Islet of Langerhans (tissue), 1 donor: Measurements from ENCODE around the gene PSMD8.
"Not testable (repeated sequence)": the region's sequence is repeated elsewhere in the genome, so short reads cannot be mapped to it uniquely, and the experiment has no call there.

Source experiments
- FAIRE-seq: peaks from one replicate; lab custom pipeline; 2011; peaks lifted over from hg19 to GRCh38; lab: Jason Lieb, UNC

Gene PSMD8

GRCh38 chr19:38411041-38411712 is 36.8 kb downstream of the PSMD8 start:
- FAIRE-seq = no peak

- not testable (repeated sequence) for FAIRE-seq
These were observed 37.5 kb downstream of the PSMD8 start for GRCh38 chr19:38411898-38412297.

DNA sequence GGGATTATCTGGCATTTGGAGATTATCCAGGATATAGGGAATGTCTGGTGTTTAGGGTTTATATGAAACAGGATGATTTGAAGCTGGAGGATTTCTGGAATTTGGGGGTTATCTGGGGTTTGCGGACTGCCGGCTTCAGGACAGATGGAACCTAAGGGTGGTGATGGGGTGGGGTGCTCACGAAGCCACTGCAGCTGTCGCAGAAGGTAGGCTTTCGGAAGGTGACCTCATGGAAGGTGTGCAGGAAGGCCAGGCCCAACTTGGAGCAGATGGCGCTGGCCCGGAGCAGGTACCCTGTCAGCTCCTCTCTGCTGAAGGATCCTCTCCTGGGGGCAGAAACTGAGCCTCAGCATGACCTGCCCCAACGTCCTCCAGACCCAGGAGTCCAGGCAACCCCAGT is 38.1 kb downstream of the PSMD8 start:
- FAIRE-seq = no peak

GRCh38 chr19:38412961-38413360 is 38.6 kb downstream of the PSMD8 start:
- no peak for FAIRE-seq

DNA sequence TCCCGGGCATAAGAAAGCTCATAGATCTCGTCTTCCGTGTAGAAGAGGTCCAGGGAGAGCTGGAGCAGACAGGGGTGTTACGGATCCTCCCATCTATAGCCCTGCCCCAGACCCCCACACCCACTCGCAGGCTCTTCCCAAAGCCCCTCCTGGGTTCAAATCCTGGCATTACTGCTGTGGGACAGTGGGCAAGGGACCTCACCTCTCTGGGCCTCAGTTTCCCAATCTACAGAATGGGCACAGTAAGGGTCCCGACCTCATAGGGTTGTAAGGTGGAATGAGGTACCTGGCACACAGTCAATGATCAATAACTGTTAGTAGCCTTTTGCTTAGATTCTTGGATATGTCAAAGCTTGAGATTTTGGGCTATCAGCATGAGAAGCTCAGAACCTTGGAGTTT is 39.0 kb downstream of the PSMD8 start:
- FAIRE-seq = no peak

- FAIRE-seq = no peak
These were observed 42.8 kb downstream of the PSMD8 start for GRCh38 chr19:38417146-38417543.

DNA sequence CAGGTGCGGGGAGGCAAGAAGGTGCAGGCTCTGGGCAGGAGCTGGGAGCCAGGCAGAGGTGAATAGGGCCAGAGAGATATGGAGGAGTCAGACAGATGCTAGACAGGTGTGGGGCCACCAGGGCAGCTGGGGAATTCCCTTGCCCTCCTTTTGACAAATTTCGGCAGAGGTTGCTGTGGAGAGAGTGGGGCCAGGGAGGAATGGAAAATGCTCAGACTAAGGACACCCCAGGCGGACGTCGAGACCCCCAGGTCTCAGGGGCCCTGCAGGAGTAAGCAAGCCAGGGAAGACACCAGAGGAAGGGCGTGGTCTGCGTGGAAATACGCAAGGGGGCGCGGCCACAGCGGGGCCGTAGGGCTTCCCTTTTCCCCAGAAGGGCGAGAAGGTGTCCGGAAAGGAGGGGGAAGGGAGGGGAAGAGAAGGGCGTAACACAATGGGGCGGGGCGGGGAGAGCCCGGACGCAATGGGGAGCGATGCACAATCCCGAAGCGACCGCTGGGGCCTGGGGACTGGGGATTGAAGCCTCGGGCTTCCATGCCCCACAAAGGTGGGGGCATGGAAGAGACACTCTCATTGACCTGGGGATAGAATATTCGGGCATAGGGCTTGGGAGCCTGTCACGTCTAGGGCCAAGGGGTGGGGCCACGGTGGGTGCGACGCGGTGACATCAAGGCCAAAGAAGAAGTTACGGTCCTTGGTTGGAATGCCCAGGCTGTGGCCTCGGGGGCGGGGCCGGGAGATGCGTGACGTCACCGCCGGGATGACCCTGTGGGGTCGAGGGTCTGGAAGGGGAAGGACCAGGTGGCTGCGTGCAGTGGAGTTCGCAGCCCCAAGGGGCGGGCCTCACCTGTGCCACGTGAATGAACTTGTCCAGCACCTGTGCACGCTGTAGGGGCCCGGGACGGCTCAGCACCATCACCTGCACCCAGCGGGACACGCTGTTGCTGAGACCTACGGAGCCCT is 43.5 kb downstream of the PSMD8 start:
- no peak for FAIRE-seq

DNA sequence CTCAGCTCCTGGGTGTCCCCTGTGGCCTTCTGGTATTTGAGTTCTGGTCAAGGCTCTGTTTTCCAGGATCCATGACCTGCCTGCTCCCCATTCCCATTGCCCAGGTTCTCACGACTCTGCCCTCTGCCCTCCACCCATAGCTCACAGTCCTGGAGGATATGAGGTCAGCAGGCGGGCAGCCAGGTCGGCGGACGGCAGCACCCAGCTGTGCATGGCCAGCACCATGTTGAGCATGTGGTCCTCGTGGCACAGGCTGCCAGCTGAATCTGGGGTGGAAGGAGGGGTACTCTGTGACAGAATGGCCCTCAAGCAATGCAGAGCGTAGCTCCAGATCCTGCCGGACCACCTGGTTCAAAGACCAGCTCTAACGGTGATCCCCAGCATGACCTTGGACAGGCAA is 46.6 kb downstream of the PSMD8 start:
- no peak for FAIRE-seq

DNA sequence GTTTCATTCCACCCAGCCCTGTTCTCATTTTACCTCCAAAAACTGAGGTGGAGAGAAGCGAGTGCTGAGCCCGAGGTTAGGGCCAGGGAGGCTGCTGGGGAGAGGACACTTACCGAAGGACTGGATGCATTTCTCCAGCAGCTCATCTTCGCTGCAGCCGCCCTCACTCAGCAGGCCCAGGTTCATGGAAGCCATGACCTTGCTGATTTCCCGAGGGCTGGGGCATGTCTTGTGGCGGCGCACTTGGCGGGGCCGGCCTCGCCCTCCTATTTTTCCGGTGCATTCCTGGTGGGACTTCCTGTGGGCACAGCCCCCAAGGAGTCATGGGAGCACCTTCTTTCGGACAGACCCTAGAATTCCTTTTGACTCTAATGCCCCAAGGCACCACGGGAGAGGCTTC is 47.5 kb downstream of the PSMD8 start:
- FAIRE-seq = no peak

DNA sequence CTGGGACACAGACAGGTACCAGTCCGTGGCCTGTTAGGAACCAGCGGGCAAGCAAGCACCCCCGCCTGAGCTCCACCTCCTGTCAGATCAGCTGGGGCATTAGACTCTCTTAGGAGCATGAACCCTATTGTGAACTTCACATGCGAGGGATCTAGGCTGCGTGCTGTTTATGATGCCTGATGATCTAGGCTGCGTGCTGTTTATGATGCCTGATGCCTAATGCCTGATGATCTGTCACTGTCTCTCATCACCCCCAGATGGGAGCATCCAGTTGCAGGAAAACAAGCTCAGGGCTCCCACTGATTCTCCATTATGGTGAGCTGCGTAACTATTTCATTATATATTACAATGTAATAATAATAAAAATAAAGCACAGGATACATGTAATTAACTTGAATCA is 48.1 kb downstream of the PSMD8 start:
- FAIRE-seq = no peak

DNA sequence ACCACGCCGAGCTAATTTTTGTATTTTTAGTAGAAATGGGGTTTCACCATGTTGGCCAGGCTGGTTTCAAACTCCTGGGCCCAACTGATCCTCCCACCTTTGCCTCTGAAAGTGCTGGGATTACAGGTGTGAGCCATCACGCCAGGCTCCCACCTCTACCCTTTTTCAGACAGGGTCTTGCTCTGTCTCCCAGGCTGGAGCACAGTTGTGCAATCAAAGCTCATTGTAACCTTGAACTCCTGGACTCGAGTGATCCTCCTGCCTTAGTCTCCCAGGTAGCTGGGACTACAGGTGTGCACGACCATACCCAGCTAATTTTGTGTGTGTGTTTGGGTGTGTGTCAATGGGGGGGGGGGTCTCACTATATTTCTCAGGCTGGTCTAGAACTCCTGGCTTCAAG is 49.9 kb downstream of the PSMD8 start:
- FAIRE-seq = no peak

- no peak for FAIRE-seq
These were observed 50.9 kb downstream of the PSMD8 start for GRCh38 chr19:38425222-38425809.

GRCh38 chr19:38425810-38426466 is 51.6 kb downstream of the PSMD8 start, which contains the start of gene RASGRP4:
TSS of gene RASGRP4 (minus strand) at chr19:38426219. CDS start at chr19:38426091, 128 bp downstream.
- no peak for FAIRE-seq

GRCh38 chr19:38427035-38427677 is 52.8 kb downstream of the PSMD8 start:
- FAIRE-seq = not testable (repeated sequence)

DNA sequence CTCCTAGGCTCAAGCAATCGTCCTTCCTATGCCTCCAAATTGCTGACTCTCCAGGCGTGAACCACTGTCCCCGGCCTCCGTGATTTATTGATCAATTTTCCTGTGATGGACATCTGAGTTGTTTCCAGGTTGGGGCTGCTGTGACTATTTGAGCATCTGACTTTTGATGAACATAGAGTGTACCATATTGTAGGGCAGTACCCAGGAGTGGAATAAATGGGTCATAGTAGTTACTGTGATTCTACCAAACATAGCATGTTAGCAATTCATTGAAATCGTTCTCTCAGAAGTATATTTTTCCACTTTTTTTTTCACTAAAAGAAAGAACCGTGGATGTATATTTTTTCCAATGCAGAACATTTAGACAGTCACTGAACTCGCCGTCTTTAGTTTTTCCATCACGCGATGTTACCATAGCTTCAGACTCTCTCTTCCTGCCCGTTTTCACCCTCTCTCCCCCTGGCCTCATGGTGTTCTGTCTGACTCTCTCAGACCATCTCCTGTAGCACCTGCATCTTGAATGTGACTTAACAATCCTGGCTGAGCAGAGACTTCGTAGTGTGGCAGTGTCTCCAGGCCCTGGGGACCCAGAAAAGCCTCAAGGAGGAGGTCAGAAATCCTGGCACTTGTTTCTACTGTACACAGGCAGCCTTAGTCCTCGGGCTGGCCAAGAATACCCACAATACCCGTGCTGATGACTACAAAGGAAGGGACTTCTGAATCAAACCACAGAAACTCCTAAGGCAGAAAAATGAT is 54.9 kb downstream of the PSMD8 start:
- FAIRE-seq = no peak

DNA sequence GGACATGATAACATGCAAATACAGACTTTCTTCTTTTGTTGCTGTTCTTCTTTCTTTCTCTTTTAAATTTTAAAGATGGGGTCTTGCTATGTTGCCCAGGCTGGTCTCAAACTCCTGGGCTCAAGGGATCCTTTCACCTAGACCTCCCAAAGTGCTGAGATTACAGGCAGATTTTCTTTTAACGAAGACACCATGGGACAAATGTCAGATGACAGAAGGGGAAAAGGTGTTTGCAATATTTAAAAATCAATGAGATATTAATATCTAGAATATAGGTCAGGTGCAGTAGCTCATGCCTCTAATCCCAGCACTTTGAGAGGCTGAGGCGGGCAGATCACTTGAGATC is 55.4 kb downstream of the PSMD8 start:
- FAIRE-seq = no peak

DNA sequence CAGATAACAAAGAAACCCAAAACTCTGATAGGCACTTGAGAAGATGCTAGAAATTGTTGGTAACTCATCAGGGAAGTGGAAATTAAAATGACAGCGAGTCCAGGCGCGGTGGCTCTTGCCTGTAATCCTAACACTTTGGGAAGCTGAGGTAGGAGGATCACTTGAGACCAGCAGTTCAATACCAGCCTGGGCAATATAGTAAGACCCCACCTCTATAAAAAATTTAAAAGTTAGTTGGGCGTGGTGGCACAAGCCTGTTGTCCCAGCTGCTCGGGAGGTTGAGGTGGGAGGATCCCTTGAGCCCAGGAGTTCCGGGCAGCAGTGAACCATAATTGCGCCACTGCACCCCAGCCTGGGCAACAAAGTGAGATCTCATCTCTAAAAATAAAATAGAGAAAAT is 56.6 kb downstream of the PSMD8 start:
- FAIRE-seq = no peak

- FAIRE-seq = no peak
These were observed 58.9 kb downstream of the PSMD8 start, which contains the start of gene RYR1 for GRCh38 chr19:38433268-38433733. TSS of gene RYR1 (plus strand) at chr19:38433691. CDS start at chr19:38433830, 139 bp downstream.
